Measurements from ENCODE around the gene RAD51B. TPM values are rescaled to one million over a fixed set of nuclear protein-coding genes. Genes with fewer than 3 reads are reported as not detected.

The RAD51B gene
- total RNA-seq, 2 experiments from 2014 or later: 43.6 to 50.7 TPM

GRCh38 chr14:68652433-68652690 lies 832.8 kb downstream of the RAD51B start:
- H3K4me3 Mint-ChIP-seq: no peak overlapping the region
- H3K4me1 Mint-ChIP-seq: peaks cover 8% of the 10 kb centered on the region
- no peaks in the 10 kb centered on the region for H3K27me3 Mint-ChIP-seq
- no peaks in the 10 kb centered on the region for H3K36me3 Mint-ChIP-seq
- POLR2A ChIA-PET: no interaction called here
- H3K27ac Mint-ChIP-seq: no peak overlapping the region
- no peak for ATAC-seq (ENCODE audit: low read depth)
- H3K9me3 Mint-ChIP-seq: no peaks in the 10 kb centered on the region
- no peak for DNase-seq

GRCh38 chr14:68653108-68653507 lies 833.5 kb downstream of the RAD51B start:
- Mint-ChIP-seq H3K4me3 (no peak overlapping the region), H3K9me3 (no peaks in the 10 kb centered on the region), H3K36me3 (no peaks in the 10 kb centered on the region), H3K27me3 (no peaks in the 10 kb centered on the region), H3K4me1 (peaks cover 8% of the 10 kb centered on the region), H3K27ac (no peak overlapping the region)
- ATAC-seq (ENCODE audit: low read depth): no peak
- POLR2A ChIA-PET: no interaction called here
- no peak for DNase-seq

- Mint-ChIP-seq H3K9me3 (no peaks in the 10 kb centered on the region), H3K36me3 (no peaks in the 10 kb centered on the region), H3K4me1 (peaks cover 8% of the 10 kb centered on the region), H3K27ac (no peak overlapping the region), H3K27me3 (no peaks in the 10 kb centered on the region), H3K4me3 (no peak overlapping the region)
- POLR2A ChIA-PET: no interaction called here
- ATAC-seq (ENCODE audit: low read depth) (no peak), DNase-seq (no peak)
Observed at GRCh38 chr14:68653804-68654203, 834.2 kb downstream of the RAD51B start.

GRCh38 chr14:68654471-68654941 lies 834.9 kb downstream of the RAD51B start:
- Mint-ChIP-seq H3K4me1 (peaks cover 8% of the 10 kb centered on the region), H3K27ac (no peak overlapping the region), H3K36me3 (no peaks in the 10 kb centered on the region), H3K9me3 (no peaks in the 10 kb centered on the region), H3K4me3 (no peak overlapping the region), H3K27me3 (no peaks in the 10 kb centered on the region)
- DNase-seq: no peak
- ATAC-seq (ENCODE audit: low read depth): no peak
- POLR2A ChIA-PET: no interaction called here

- no peak overlapping the region for H3K4me3 Mint-ChIP-seq
- ATAC-seq (ENCODE audit: low read depth) (no peak), DNase-seq (no peak)
- H3K9me3 Mint-ChIP-seq: no peaks in the 10 kb centered on the region
- H3K27me3 Mint-ChIP-seq: no peaks in the 10 kb centered on the region
- no peak overlapping the region for H3K27ac Mint-ChIP-seq
- no peaks in the 10 kb centered on the region for H3K36me3 Mint-ChIP-seq
- peaks cover 8% of the 10 kb centered on the region for H3K4me1 Mint-ChIP-seq
- POLR2A ChIA-PET: no interaction called here
Observed at GRCh38 chr14:68655021-68655831, 835.6 kb downstream of the RAD51B start.

- no peak overlapping the region for H3K4me3 Mint-ChIP-seq
- H3K4me1 Mint-ChIP-seq: peaks cover 6% of the 10 kb centered on the region
- no peak for ATAC-seq (ENCODE audit: low read depth)
- H3K36me3 Mint-ChIP-seq: no peaks in the 10 kb centered on the region
- POLR2A ChIA-PET: interaction anchor here (0.8 kb wide), 1 partner anchor 137 kb away, joined by 4 read pairs; the partner anchor contains the start of gene ZFP36L1
- no peak overlapping the region for H3K27ac Mint-ChIP-seq
- DNase-seq: no peak
- no peaks in the 10 kb centered on the region for H3K27me3 Mint-ChIP-seq
- H3K9me3 Mint-ChIP-seq: no peaks in the 10 kb centered on the region
Observed at GRCh38 chr14:68655911-68656316, 836.3 kb downstream of the RAD51B start.

- Mint-ChIP-seq H3K9me3 (no peaks in the 10 kb centered on the region), H3K27ac (no peak overlapping the region), H3K4me1 (peaks cover 4% of the 10 kb centered on the region), H3K36me3 (no peaks in the 10 kb centered on the region), H3K27me3 (no peaks in the 10 kb centered on the region), H3K4me3 (no peak overlapping the region)
- ATAC-seq (ENCODE audit: low read depth) (no peak), DNase-seq (no peak)
- POLR2A ChIA-PET: interaction anchor here (0.8 kb wide), 1 partner anchor 137 kb away, joined by 4 read pairs; the partner anchor contains the start of gene ZFP36L1
Observed at GRCh38 chr14:68656452-68656851, 836.9 kb downstream of the RAD51B start.

GRCh38 chr14:68657300-68658028 lies 837.9 kb downstream of the RAD51B start:
- peaks cover 4% of the 10 kb centered on the region for H3K4me1 Mint-ChIP-seq
- ATAC-seq (ENCODE audit: low read depth) (no peak), DNase-seq (no peak)
- POLR2A ChIA-PET: no interaction called here
- no peaks in the 10 kb centered on the region for H3K27me3 Mint-ChIP-seq
- no peak overlapping the region for H3K4me3 Mint-ChIP-seq
- H3K36me3 Mint-ChIP-seq: no peaks in the 10 kb centered on the region
- no peak overlapping the region for H3K27ac Mint-ChIP-seq
- H3K9me3 Mint-ChIP-seq: no peaks in the 10 kb centered on the region

- POLR2A ChIA-PET: no interaction called here
- H3K27me3 Mint-ChIP-seq: no peaks in the 10 kb centered on the region
- no peak for ATAC-seq (ENCODE audit: low read depth)
- H3K27ac Mint-ChIP-seq: no peak overlapping the region
- H3K4me3 Mint-ChIP-seq: no peak overlapping the region
- peaks cover 4% of the 10 kb centered on the region for H3K4me1 Mint-ChIP-seq
- H3K9me3 Mint-ChIP-seq: no peaks in the 10 kb centered on the region
- no peaks in the 10 kb centered on the region for H3K36me3 Mint-ChIP-seq
- no peak for DNase-seq
Observed at GRCh38 chr14:68658029-68658509, 838.5 kb downstream of the RAD51B start.

- H3K27ac Mint-ChIP-seq: no peak overlapping the region
Observed at GRCh38 chr14:68658943-68659931, 839.7 kb downstream of the RAD51B start.

GRCh38 chr14:68660495-68660894 lies 840.9 kb downstream of the RAD51B start:
- POLR2A ChIA-PET: no interaction called here
- no peak overlapping the region for H3K4me3 Mint-ChIP-seq
- no peaks in the 10 kb centered on the region for H3K27me3 Mint-ChIP-seq
- no peak overlapping the region for H3K27ac Mint-ChIP-seq
- no peaks in the 10 kb centered on the region for H3K9me3 Mint-ChIP-seq
- ATAC-seq (ENCODE audit: low read depth) (no peak), DNase-seq (no peak)
- H3K36me3 Mint-ChIP-seq: no peaks in the 10 kb centered on the region
- peaks cover 16% of the 10 kb centered on the region for H3K4me1 Mint-ChIP-seq

More at GRCh38 chr14:68658943-68659931, 839.7 kb downstream of the RAD51B start:
- no peaks in the 10 kb centered on the region for H3K9me3 Mint-ChIP-seq
- H3K4me1 Mint-ChIP-seq: peaks cover 12% of the 10 kb centered on the region
- H3K36me3 Mint-ChIP-seq: no peaks in the 10 kb centered on the region
- DNase-seq (no peak), ATAC-seq (ENCODE audit: low read depth) (no peak)
- H3K4me3 Mint-ChIP-seq: no peak overlapping the region
- POLR2A ChIA-PET: no interaction called here
- no peaks in the 10 kb centered on the region for H3K27me3 Mint-ChIP-seq

GRCh38 chr14:68661226-68662225 lies 841.9 kb downstream of the RAD51B start:
- peaks cover 20% of the 10 kb centered on the region for H3K4me1 Mint-ChIP-seq
- DNase-seq: no peak
- no peak for ATAC-seq (ENCODE audit: low read depth)
- POLR2A ChIA-PET: no interaction called here
- no peak overlapping the region for H3K4me3 Mint-ChIP-seq
- no peaks in the 10 kb centered on the region for H3K36me3 Mint-ChIP-seq
- H3K27me3 Mint-ChIP-seq: no peaks in the 10 kb centered on the region
- H3K9me3 Mint-ChIP-seq: no peaks in the 10 kb centered on the region
- H3K27ac Mint-ChIP-seq: no peak overlapping the region
